SK-N-SH (cell line): ENCODE results near the gene TTLL1. TPM values are rescaled to one million over a fixed set of nuclear protein-coding genes. Genes with fewer than 3 reads are reported as not detected.

Source experiments
- CTCF ChIA-PET: fragments of 300-600, 350-600 bp; formaldehyde crosslinking; extraction: SDS; loops from one replicate; lab custom pipeline; 2021; lab: Yijun Ruan, JAX
- POLR2A ChIA-PET: fragments of 350-600 bp; sonication (Branson Sonifier 250); formaldehyde crosslinking; extraction: SDS; loops from one replicate; lab custom pipeline; 2020; ENCODE audit warnings: antibody characterized with exemption, inconsistent platforms; lab: Yijun Ruan, JAX
- DNase-seq: peaks from one replicate; pipeline ENCODE4 v3.0.0; 2012
- H2AFZ ChIP-seq: fragments of 200-600 bp; sonication (generic); 2 replicates; pipeline ENCODE4 v1.8.1; 2016; ENCODE audit warnings: antibody characterized with exemption, mild to moderate bottlenecking, low read depth
- H3F3A ChIP-seq: fragments of 200-600 bp; sonication (generic); replicated peaks from 2 replicates; pipeline ENCODE3; 2016; ENCODE audit warnings: antibody characterized with exemption, mild to moderate bottlenecking; ENCODE audit not compliant: insufficient read depth
- H3K27ac ChIP-seq, 2 experiments: fragments of 200-500 bp in 1 of 2; fragments of 200-600 bp in 1 of 2; sonication (Bioruptor generic) in 1 of 2; sonication (generic), shearing (Covaris generic) in 1 of 2; 2 replicates each; pipeline versions ENCODE4 v1.5.1 to v1.6.1; 2014 to 2016; ENCODE audit warnings: low read depth in 2 of 2, inconsistent platforms in 1 of 2, low read length in 1 of 2, mild to moderate bottlenecking in 1 of 2, mixed read lengths in 1 of 2
- H3K27me3 ChIP-seq: fragments of 200-600 bp; sonication (generic), shearing (Covaris generic); 2 replicates; pipeline ENCODE4 v1.6.1; 2016; ENCODE audit warnings: mixed run types; ENCODE audit not compliant: insufficient read depth
- H3K36me3 ChIP-seq, 2 experiments: fragments of 200-500 bp in 1 of 2; fragments of 200-600 bp in 1 of 2; sonication (Bioruptor generic) in 1 of 2; sonication (generic) in 1 of 2; replicated peaks in 1 of 2; 2 replicates each; pipeline versions ENCODE3 to v1.5.1; 2014 to 2016; ENCODE audit warnings: low read length in 1 of 2, mild to moderate bottlenecking in 1 of 2; ENCODE audit not compliant: insufficient read depth in 2 of 2, control insufficient read depth in 1 of 2
- H3K4me1 ChIP-seq, 2 experiments: fragments of 200-500 bp in 1 of 2; fragments of 200-600 bp in 1 of 2; sonication (Bioruptor generic) in 1 of 2; sonication (generic), shearing (Covaris generic) in 1 of 2; 2 replicates each; pipeline versions ENCODE4 v1.5.1 to v1.6.1; 2014 to 2016; ENCODE audit warnings: low read depth in 1 of 2, low read length in 1 of 2, mixed run types in 1 of 2; ENCODE audit not compliant: insufficient read depth in 2 of 2, control insufficient read depth in 1 of 2
- H3K4me2 ChIP-seq: fragments of 200-600 bp; sonication (generic), shearing (Covaris generic); 2 replicates; pipeline ENCODE4 v1.6.1; 2017; ENCODE audit warnings: mixed run types
- H3K4me3 ChIP-seq, 2 experiments: fragments of 200-500 bp in 1 of 2; fragments of 200-600 bp in 1 of 2; sonication (Bioruptor generic) in 1 of 2; sonication (generic), shearing (Covaris generic) in 1 of 2; 2 replicates each; pipeline versions ENCODE4 v1.5.1 to v1.8.1; 2014 to 2016; ENCODE audit warnings: low read depth in 2 of 2, inconsistent platforms in 1 of 2, low read length in 1 of 2, mild to moderate bottlenecking in 1 of 2, mixed read lengths in 1 of 2, moderate library complexity in 1 of 2
- H3K79me2 ChIP-seq: fragments of 200-600 bp; sonication (generic); 2 replicates; pipeline ENCODE4 v1.8.1; 2017; ENCODE audit warnings: mild to moderate bottlenecking; ENCODE audit not compliant: insufficient read depth
- H3K9ac ChIP-seq: fragments of 200-600 bp; sonication (generic); 2 replicates; pipeline ENCODE4 v1.6.1; 2017; ENCODE audit warnings: mixed run types
- H3K9me2 ChIP-seq: fragments of 200-600 bp; sonication (generic); 2 replicates; pipeline ENCODE4 v1.6.1; 2017; ENCODE audit warnings: mixed run types
- H3K9me3 ChIP-seq: fragments of 200-600 bp; sonication (generic); 2 replicates; pipeline ENCODE4 v1.6.1; 2017; ENCODE audit warnings: mixed run types, mild to moderate bottlenecking, moderate library complexity
- H4K20me1 ChIP-seq: fragments of 200-600 bp; sonication (generic); 2 replicates; pipeline ENCODE4 v1.6.1; 2017; ENCODE audit warnings: mild to moderate bottlenecking, mixed run types; ENCODE audit not compliant: insufficient read depth
- CHD2 ChIP-seq: fragments of 150-350 bp; IDR thresholded peaks from 2 replicates; pipeline ENCODE4 v1.6.1; 2018; ENCODE audit warnings: low read length; ENCODE audit not compliant: partially characterized antibody
- ELF1 ChIP-seq: IDR thresholded peaks from 2 replicates; pipeline ENCODE4 v1.4.0; 2012
- FOXJ3 ChIP-seq: sonication (generic); formaldehyde crosslinking; IDR thresholded peaks from 2 replicates; pipeline ENCODE4 v1.5.1; 2020; ENCODE audit warnings: mild to moderate bottlenecking, missing genetic modification reagents
- FOXM1 ChIP-seq: IDR thresholded peaks from 2 replicates; pipeline ENCODE4 v1.4.0; 2012; ENCODE audit warnings: low read depth, mild to moderate bottlenecking
- GATA2 ChIP-seq: sonication (generic); formaldehyde crosslinking; IDR thresholded peaks from 2 replicates; pipeline ENCODE4 v1.5.0; 2020; ENCODE audit warnings: mild to moderate bottlenecking, missing genetic modification reagents
- MEF2A ChIP-seq: IDR thresholded peaks from 2 replicates; pipeline ENCODE4 v1.4.0; 2012; ENCODE audit warnings: low read depth, borderline replicate concordance
- NFIC ChIP-seq: IDR thresholded peaks from 2 replicates; pipeline ENCODE4 v1.4.0; 2012; ENCODE audit warnings: borderline replicate concordance
- NRF1 ChIP-seq: IDR thresholded peaks from 2 replicates; pipeline ENCODE4 v1.6.1; 2012; ENCODE audit warnings: low read depth, mild to moderate bottlenecking, low read length
- POLR2AphosphoS5 ChIP-seq: IDR thresholded peaks from 2 replicates; pipeline ENCODE4 v1.6.1; 2012; ENCODE audit warnings: low read depth, low read length
- RFX5 ChIP-seq: IDR thresholded peaks from 2 replicates; pipeline ENCODE4 v1.6.1; 2012; ENCODE audit warnings: mild to moderate bottlenecking, improper control_type of control experiment, low read length
- RXRA ChIP-seq: IDR thresholded peaks from 2 replicates; pipeline ENCODE4 v1.4.0; 2012; ENCODE audit warnings: low read depth, mild to moderate bottlenecking, borderline replicate concordance
- SMC3 ChIP-seq: IDR thresholded peaks from 2 replicates; pipeline ENCODE4 v1.6.1; 2012; ENCODE audit warnings: low read depth, low read length, improper control_type of control experiment
- TCF12 ChIP-seq: IDR thresholded peaks from 2 replicates; pipeline ENCODE4 v1.4.0; 2012
- TEAD4 ChIP-seq: IDR thresholded peaks from 2 replicates; pipeline ENCODE4 v1.4.0; 2012; ENCODE audit warnings: mild to moderate bottlenecking, borderline replicate concordance; ENCODE audit not compliant: insufficient read depth
- WGBS: methylation state at CpG from one replicate; pipeline ENCODE4 v1.1.6; 2017; ENCODE audit warnings: low lambda C conversion rate; 5-methylcytosine and 5-hydroxymethylcytosine counted together
- polyA plus RNA-seq, 3 experiments: library from polyadenylated mRNA; depleted of rRNA; stranded (reverse); fragments of >200 nt; gene quantifications; 2 replicates each; pipeline ENCODE4 v1.2.3, GENCODE V29; 2012
- TF ChIP-seq, protein P1 (sequence below): fragments of 150-350 bp; IDR thresholded peaks from 2 replicates; pipeline ENCODE4 v1.6.1; 2016; ENCODE audit warnings: mild to moderate bottlenecking, low read depth, low read length
- TF ChIP-seq, protein P2 (sequence below): IDR thresholded peaks from 2 replicates; pipeline ENCODE4; 2012
- TF ChIP-seq, protein P3 (sequence below): IDR thresholded peaks from 2 replicates; pipeline ENCODE4 v1.4.0; 2012; ENCODE audit warnings: low read depth, borderline replicate concordance
- TF ChIP-seq, protein P4 (sequence below): fragments of 200-600 bp; sonication (generic); IDR thresholded peaks from 2 replicates; pipeline ENCODE4 v1.6.1; 2017; ENCODE audit warnings: antibody characterized with exemption, mild to moderate bottlenecking, moderate library complexity
- TF ChIP-seq, protein P5 (sequence below): IDR thresholded peaks from 2 replicates; pipeline ENCODE4 v1.4.0; 2012; ENCODE audit warnings: low read depth, borderline replicate concordance

TTLL1 gene
- polyA plus RNA-seq, 1 of the 3 experiments (the other 2 are of a cell fraction) = 14.0 TPM

DNA sequence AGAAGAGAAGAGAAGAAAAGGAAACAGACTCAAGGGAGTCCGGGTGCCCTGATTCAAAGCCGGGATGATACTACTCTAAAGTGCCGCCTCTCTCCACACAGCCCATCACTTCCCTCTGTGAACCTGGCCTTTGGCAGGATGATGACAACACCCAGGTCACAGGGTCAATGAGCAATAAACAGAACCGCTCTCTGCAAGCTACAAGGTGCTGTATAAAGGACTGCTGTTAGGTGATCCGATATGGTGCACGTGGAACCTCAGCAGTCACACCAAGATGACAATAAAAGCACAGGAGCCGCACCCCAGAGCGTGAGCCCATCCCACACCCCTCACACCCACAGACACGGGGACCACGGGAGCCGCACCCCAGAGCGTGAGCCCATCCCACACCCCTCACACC lies 10.7 kb downstream of the TTLL1 start:
- Histone ChIP-seq H3K27ac (no peak overlapping the region), H3K4me2 (no peak overlapping the region), H3K36me3 (no peaks in the 10 kb centered on the region), H3K4me3 (no peak overlapping the region), H3K9me2 (no peaks in the 10 kb centered on the region), H3K27me3 (no peaks in the 10 kb centered on the region), H3K9ac (no peak overlapping the region), H3K79me2 (no peaks in the 10 kb centered on the region), H3K4me1 (no peaks in the 10 kb centered on the region), H3F3A (no peaks in the 10 kb centered on the region), H3K9me3 (no peaks in the 10 kb centered on the region), H4K20me1 (no peaks in the 10 kb centered on the region), H2AFZ (no peak overlapping the region)
- ChIA-PET POLR2A (no interaction called here), CTCF (no interaction called here)
- no peak for DNase-seq
- TF ChIP-seq TCF12 (no peak), POLR2AphosphoS5 (no peak), GATA2 (no peak), ELF1 (no peak), RFX5 (no peak), NFIC (no peak), MEF2A (no peak), FOXM1 (no peak), RXRA (no peak), NRF1 (no peak), SMC3 (no peak), CHD2 (no peak), FOXJ3 (CRISPR knock-in tag) (no peak), TEAD4 (no peak)
- TF ChIP-seq, protein P1, sequence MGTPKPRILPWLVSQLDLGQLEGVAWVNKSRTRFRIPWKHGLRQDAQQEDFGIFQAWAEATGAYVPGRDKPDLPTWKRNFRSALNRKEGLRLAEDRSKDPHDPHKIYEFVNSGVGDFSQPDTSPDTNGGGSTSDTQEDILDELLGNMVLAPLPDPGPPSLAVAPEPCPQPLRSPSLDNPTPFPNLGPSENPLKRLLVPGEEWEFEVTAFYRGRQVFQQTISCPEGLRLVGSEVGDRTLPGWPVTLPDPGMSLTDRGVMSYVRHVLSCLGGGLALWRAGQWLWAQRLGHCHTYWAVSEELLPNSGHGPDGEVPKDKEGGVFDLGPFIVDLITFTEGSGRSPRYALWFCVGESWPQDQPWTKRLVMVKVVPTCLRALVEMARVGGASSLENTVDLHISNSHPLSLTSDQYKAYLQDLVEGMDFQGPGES = no peak
- TF ChIP-seq, protein P2, sequence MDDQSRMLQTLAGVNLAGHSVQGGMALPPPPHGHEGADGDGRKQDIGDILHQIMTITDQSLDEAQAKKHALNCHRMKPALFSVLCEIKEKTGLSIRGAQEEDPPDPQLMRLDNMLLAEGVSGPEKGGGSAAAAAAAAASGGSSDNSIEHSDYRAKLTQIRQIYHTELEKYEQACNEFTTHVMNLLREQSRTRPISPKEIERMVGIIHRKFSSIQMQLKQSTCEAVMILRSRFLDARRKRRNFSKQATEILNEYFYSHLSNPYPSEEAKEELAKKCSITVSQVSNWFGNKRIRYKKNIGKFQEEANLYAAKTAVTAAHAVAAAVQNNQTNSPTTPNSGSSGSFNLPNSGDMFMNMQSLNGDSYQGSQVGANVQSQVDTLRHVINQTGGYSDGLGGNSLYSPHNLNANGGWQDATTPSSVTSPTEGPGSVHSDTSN = no peak
- TF ChIP-seq, protein P3, sequence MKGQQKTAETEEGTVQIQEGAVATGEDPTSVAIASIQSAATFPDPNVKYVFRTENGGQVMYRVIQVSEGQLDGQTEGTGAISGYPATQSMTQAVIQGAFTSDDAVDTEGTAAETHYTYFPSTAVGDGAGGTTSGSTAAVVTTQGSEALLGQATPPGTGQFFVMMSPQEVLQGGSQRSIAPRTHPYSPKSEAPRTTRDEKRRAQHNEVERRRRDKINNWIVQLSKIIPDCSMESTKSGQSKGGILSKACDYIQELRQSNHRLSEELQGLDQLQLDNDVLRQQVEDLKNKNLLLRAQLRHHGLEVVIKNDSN = no peak
- TF ChIP-seq, protein P4, sequence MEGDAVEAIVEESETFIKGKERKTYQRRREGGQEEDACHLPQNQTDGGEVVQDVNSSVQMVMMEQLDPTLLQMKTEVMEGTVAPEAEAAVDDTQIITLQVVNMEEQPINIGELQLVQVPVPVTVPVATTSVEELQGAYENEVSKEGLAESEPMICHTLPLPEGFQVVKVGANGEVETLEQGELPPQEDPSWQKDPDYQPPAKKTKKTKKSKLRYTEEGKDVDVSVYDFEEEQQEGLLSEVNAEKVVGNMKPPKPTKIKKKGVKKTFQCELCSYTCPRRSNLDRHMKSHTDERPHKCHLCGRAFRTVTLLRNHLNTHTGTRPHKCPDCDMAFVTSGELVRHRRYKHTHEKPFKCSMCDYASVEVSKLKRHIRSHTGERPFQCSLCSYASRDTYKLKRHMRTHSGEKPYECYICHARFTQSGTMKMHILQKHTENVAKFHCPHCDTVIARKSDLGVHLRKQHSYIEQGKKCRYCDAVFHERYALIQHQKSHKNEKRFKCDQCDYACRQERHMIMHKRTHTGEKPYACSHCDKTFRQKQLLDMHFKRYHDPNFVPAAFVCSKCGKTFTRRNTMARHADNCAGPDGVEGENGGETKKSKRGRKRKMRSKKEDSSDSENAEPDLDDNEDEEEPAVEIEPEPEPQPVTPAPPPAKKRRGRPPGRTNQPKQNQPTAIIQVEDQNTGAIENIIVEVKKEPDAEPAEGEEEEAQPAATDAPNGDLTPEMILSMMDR = no peak
- TF ChIP-seq, protein P5, sequence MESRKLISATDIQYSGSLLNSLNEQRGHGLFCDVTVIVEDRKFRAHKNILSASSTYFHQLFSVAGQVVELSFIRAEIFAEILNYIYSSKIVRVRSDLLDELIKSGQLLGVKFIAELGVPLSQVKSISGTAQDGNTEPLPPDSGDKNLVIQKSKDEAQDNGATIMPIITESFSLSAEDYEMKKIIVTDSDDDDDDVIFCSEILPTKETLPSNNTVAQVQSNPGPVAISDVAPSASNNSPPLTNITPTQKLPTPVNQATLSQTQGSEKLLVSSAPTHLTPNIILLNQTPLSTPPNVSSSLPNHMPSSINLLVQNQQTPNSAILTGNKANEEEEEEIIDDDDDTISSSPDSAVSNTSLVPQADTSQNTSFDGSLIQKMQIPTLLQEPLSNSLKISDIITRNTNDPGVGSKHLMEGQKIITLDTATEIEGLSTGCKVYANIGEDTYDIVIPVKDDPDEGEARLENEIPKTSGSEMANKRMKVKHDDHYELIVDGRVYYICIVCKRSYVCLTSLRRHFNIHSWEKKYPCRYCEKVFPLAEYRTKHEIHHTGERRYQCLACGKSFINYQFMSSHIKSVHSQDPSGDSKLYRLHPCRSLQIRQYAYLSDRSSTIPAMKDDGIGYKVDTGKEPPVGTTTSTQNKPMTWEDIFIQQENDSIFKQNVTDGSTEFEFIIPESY = no peak
- WGBS = 88% methylated on average over 3 of the region's 12 CpGs
